Ovary (tissue), 9 donors: ENCODE measurements around the gene AFF2. TPM values are rescaled to one million over a fixed set of nuclear protein-coding genes. Genes with fewer than 3 reads are reported as not detected.
"Not testable (repeated sequence)": the region's sequence is repeated elsewhere in the genome, so short reads cannot be mapped to it uniquely, and the experiment has no call there.

ENCODE experiments used
- DNase-seq, 5 donors: peaks; one replicate each; pipeline ENCODE4 v3.0.0-alpha.2; 2019 to 2020
- H3K27ac ChIP-seq, 2 donors: fragments of 200-600 bp; one replicate each; pipeline versions ENCODE4 v1.5.1 to v1.8.0; 2019 to 2022
- H3K27me3 ChIP-seq: fragments of 200-600 bp; one replicate; pipeline ENCODE4 v1.8.0; 2022
- H3K36me3 ChIP-seq: fragments of 200-600 bp; sonication (generic); one replicate; pipeline ENCODE4 v1.5.1; 2019
- H3K4me1 ChIP-seq: one replicate; pipeline ENCODE4 v1.8.1; 2013; ENCODE audit warnings: mild to moderate bottlenecking, moderate library complexity; ENCODE audit not compliant: insufficient read depth
- H3K4me3 ChIP-seq: fragments of 200-600 bp; sonication (generic); one replicate; pipeline ENCODE4 v1.5.1; 2017
- H3K9me3 ChIP-seq, 2 donors: fragments of 200-600 bp in 1 of 2; sonication (generic) in 1 of 2; one replicate each; pipeline versions ENCODE4 v1.5.1 to v1.8.1; 2013 to 2019; ENCODE audit warnings: mild to moderate bottlenecking in 1 of 2, moderate library complexity in 1 of 2
- CTCF ChIP-seq, 3 donors: fragments of 450-650 bp in 2 of 3; fragments of 200-600 bp in 1 of 3; IDR thresholded peaks; one replicate each; pipeline versions ENCODE4 v1.5.1 to v1.8.0; 2016 to 2022; ENCODE audit warnings: antibody characterized with exemption in 3 of 3, mild to moderate bottlenecking in 1 of 3
- EP300 ChIP-seq: sonication (generic); formaldehyde crosslinking; IDR thresholded peaks from one replicate; pipeline ENCODE4 v1.6.1; 2017; ENCODE audit warnings: antibody characterized with exemption
- POLR2A ChIP-seq: fragments of 450-650 bp; IDR thresholded peaks from one replicate; pipeline ENCODE4 v1.6.1; 2017; ENCODE audit warnings: antibody characterized with exemption, mild to moderate bottlenecking, moderate library complexity
- WGBS, 3 donors: extraction: QIAGEN DNeasy Blood & Tissue Kit in 1 of 3; methylation state at CpG; one replicate each; pipeline versions ENCODE4 v1.1.5 to v1.1.7; 2013 to 2017; 5-methylcytosine and 5-hydroxymethylcytosine counted together
- intact Hi-C, 4 donors: fragments of 100-400 bp; cut with DNase I; formaldehyde crosslinking; loops; one replicate each; pipeline versions ENCODE4 v1.11.0 to v1.15.1; 2022 to 2023
- polyA plus RNA-seq, 2 donors: library from polyadenylated mRNA; stranded (reverse); fragments of 200-250 nt in 1 of 2; fragments of 350-450 nt in 1 of 2; fragmentation: Illumina TruSeq in 1 of 2; extraction: RNeasy Lipid Tissue Mini Kit (QIAGEN cat#74804) in 1 of 2; gene quantifications; one replicate each; pipeline ENCODE4 v1.2.3, GENCODE V29; 2013 to 2014
- total RNA-seq, 7 donors: library from RNA; depleted of rRNA in 2 of 7; stranded (reverse); fragments of >200 nt in 2 of 7; fragmentation: NEBNext Ultra II Directional in 3 of 7; extraction: Animal tissue kit (Norgen Biotek cat#: 25700) in 3 of 7; gene quantifications; one replicate each; pipeline versions ENCODE4 v1.1.0 to v1.2.4, GENCODE V29; 2016 to 2023
- donor health status: DM: no; HTN: no; CAD: no; lungs with moderate emphysema.
- donor health status: DM: no; HTN: no; CAD: no.
- donor health status: Bipolar disorder and iron deficiency.
- donor health status: DM: yes; HTN: yes; CAD: no.
- donor health status: DM: no; HTN: no; CAD: no.
- donor health status: DM: yes; HTN: yes; CAD: no.

AFF2 gene
- total and polyA plus RNA-seq, 9 donors = 1.3 to 12.3 (median 4.6) TPM

GRCh38 chrX:148662014-148662413 is 161.6 kb downstream of the AFF2 start:
- no peak overlapping the region for H3K27ac ChIP-seq
- H3K9me3 ChIP-seq = no peaks in the 10 kb centered on the region
- H3K27me3 ChIP-seq = no peaks in the 10 kb centered on the region
- intact Hi-C loops = no loop called here
- no peak for DNase-seq
- H3K4me3 ChIP-seq = no peak overlapping the region
- WGBS, 3 donors = 50 to 62% (median 55%) methylated on average over 1 of the region's 1 CpG
- no peak for TF ChIP-seq POLR2A
- TF ChIP-seq CTCF (IDR thresholded peaks at IDR 0.05) = no peak
- no peak for TF ChIP-seq EP300
- no peaks in the 10 kb centered on the region for H3K36me3 ChIP-seq
- no peaks in the 10 kb centered on the region for H3K4me1 ChIP-seq

GRCh38 chrX:148664171-148664570 is 163.8 kb downstream of the AFF2 start:
- Histone ChIP-seq H3K4me1 (no peaks in the 10 kb centered on the region), H3K4me3 (no peak overlapping the region), H3K36me3 (no peaks in the 10 kb centered on the region), H3K27ac (no peak overlapping the region), H3K9me3 (no peaks in the 10 kb centered on the region), H3K27me3 (no peaks in the 10 kb centered on the region)
- no peak for TF ChIP-seq CTCF (IDR thresholded peaks at IDR 0.05)
- TF ChIP-seq EP300 = no peak
- no peak for TF ChIP-seq POLR2A
- DNase-seq = no peak
- WGBS, 3 donors = 90 to 95% (median 94%) methylated on average over 1 of the region's 1 CpG
- intact Hi-C loops = no loop called here

GRCh38 chrX:148664995-148665394 is 164.6 kb downstream of the AFF2 start:
- no peak overlapping the region for H3K27ac ChIP-seq
- no peak for DNase-seq
- WGBS, 3 donors = 53 to 64% (median 59%) methylated on average over 3 of the region's 3 CpGs
- H3K9me3 ChIP-seq = no peaks in the 10 kb centered on the region
- H3K27me3 ChIP-seq = no peaks in the 10 kb centered on the region
- H3K4me1 ChIP-seq = no peaks in the 10 kb centered on the region
- no peaks in the 10 kb centered on the region for H3K36me3 ChIP-seq
- TF ChIP-seq CTCF (IDR thresholded peaks at IDR 0.05) (no peak), EP300 (no peak), POLR2A (no peak)
- intact Hi-C loops = no loop called here
- H3K4me3 ChIP-seq = no peak overlapping the region

- DNase-seq, H3K36me3 ChIP-seq, H3K4me1 ChIP-seq, H3K4me3 ChIP-seq, H3K27ac ChIP-seq, intact Hi-C loops, H3K9me3 ChIP-seq, H3K27me3 ChIP-seq: not testable (repeated sequence)
- 70 to 77% (median 74%) methylated on average over 3 of the region's 3 CpGs for WGBS, 3 donors
These were observed 168.8 kb downstream of the AFF2 start for GRCh38 chrX:148669175-148669574.

- no peaks in the 10 kb centered on the region for H3K9me3 ChIP-seq
- no peaks in the 10 kb centered on the region for H3K4me1 ChIP-seq
- no peak overlapping the region for H3K4me3 ChIP-seq
- TF ChIP-seq POLR2A = no peak
- no peak for TF ChIP-seq EP300
- TF ChIP-seq CTCF (IDR thresholded peaks at IDR 0.05) = no peak
- no peaks in the 10 kb centered on the region for H3K27me3 ChIP-seq
- no peak overlapping the region for H3K27ac ChIP-seq
- 72 to 81% (median 79%) methylated on average over 3 of the region's 3 CpGs for WGBS, 3 donors
- intact Hi-C loops = no loop called here
- DNase-seq = no peak
- H3K36me3 ChIP-seq = no peaks in the 10 kb centered on the region
These were observed 169.9 kb downstream of the AFF2 start for GRCh38 chrX:148670277-148670676.
